ENCODE results near the gene CTNNA3. TPM values are rescaled to one million over a fixed set of nuclear protein-coding genes. Genes with fewer than 3 reads are reported as not detected.

Gene CTNNA3
- polyA plus RNA-seq, 1 donor: 4.3 TPM

DNA sequence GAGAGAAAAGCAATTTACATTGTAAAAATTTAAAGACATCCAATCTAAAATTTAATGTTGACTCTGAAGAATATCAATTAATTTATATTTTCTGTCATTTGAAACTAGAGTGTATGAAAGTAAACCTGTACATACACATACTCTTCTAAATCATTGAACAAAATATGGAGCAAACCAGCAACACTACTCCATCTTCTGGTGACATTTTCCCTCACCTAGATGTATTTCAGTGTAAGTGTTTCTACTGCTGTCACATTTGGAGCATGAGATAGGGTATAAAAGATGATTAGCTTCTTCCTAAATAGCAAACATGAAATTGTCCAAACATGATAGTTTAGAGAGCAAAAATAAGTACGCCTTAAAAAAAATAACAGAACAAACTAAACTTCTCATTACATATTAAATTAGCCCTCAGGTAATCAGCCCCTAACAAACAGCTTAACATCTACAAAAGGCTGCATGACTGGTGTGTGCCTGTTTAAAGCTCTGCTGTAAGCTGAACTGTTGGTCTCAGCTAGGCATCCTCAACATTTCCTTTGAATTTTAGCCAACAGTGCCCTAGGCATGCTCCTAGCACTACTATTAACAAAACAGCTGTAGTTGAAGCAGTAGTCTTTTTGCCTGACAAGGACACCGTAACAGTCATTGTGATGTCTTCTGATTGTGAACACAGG lies 189.8 kb downstream of the CTNNA3 start:
- no peak for DNase-seq

DNA sequence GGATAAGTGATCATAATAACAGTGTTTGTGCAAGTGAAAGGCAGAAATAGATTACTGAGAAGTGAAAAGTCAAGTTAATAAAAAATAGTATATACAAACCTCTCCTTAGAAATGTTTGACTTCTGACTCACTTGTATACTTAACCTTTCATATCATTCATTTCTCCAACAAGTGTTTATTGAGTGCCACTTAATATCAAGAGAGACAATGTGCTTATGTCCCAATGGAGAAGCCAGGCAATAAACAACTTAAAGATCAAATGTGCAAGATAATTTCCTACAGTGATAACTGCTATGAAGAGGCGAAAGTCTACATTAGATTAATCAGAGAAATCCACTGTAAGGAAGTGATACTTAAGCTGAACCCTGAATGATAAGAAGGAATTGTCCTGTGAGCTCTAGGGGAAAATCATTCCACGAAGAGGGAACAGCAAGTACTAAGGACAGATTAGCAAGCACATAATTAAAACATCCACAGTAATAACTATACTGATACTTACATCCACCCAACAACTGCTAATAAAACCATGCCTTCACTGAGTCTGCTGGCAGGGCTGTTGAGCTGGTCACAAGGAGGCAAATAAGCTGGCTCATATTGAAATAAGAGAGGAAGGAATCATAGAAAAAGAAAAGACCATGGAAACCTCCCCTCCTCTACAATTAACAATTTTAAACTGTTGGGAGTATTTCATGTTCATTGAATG lies 203.5 kb downstream of the CTNNA3 start:
- no peak for DNase-seq

DNA sequence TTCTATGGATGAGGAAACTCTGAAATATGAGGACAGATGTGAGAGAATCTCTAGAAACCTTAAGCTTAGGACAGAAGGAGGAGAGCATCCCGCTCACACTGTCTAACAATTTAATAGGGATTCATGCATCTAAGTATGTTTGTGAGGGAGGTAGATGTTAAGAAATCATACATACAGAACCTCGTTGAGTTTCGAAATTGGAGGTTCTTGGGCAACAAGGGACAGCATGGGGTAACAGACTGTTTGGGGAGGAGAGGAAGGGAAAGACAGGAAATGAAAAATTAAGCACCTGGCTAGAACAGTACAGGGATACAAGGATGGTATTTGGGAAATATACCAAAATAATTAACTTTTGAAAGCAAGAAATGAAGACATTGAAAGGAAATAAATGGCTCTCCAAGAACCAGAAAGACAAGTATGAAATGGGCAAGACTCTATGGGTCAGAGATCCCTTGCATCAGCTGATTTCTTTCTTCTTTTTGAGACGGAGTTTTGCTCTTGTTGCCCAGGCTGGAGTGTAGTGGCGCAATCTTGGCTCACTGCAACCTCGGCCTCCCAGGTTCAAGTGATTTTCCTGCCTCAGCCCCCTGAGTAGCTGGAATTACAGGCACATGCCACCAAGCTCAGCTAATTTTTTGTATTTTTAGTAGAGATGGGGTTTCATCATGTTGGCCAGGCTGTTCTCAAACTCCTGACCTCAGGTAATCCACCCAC lies 207.9 kb downstream of the CTNNA3 start:
- DNase-seq: no peak

DNA sequence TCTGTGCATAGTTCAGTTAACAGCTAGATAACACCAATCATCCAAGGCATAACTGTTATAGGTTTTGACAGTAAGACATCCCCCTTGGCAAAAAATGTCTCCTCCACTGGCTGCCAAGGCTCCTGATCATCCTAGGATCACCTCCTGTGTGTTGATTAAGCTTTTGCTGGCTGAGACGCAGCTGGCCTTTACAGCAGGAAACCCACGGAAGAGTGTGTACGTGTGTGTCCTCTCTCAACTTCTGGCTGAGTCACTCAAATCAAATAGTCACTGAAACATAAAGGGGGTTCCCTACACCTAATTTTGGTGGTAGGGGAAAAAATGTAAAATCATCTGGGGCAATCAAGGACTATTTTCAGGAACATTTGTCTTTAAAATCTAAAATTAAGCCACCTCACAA lies 208.8 kb downstream of the CTNNA3 start:
- no peak for DNase-seq

DNA sequence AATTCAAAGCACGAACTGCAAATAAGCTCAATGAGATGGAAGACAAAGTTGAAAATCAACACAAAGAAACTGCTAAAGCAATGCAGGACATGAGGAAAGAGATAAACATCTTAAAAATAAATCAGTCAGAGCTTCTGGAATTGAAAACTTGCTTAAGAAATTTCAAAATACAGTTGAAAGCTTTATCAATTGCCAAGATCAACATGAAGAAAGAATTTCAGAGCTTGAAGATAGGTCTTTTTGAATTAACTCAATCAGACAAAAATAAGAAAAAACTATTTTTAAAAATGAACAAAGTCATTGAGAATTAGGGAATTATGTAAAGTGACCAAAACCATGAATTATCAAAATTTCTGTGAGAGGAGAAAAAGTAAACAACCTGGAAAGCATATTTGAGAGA lies 218.1 kb downstream of the CTNNA3 start:
- DNase-seq: no peak

DNA sequence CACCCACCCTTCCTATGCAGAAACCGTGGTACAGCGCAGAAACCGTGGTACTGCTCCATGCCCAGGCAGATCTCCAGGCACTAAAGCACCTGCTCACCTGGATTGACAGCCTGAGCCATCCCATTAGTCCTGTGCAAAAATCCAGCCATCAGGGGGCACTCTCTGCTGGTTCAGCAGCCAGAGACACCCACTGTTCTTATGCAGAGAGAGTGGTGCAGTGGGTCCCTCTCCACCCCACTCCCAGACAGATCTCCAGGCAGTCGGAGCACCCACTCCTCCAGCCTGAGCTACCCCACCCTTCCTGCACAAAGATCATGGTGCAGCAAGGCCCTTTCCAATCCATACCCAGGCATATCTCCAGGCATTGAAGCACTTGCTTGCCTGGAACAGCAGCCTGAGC lies 219.8 kb downstream of the CTNNA3 start:
- DNase-seq: no peak

DNA sequence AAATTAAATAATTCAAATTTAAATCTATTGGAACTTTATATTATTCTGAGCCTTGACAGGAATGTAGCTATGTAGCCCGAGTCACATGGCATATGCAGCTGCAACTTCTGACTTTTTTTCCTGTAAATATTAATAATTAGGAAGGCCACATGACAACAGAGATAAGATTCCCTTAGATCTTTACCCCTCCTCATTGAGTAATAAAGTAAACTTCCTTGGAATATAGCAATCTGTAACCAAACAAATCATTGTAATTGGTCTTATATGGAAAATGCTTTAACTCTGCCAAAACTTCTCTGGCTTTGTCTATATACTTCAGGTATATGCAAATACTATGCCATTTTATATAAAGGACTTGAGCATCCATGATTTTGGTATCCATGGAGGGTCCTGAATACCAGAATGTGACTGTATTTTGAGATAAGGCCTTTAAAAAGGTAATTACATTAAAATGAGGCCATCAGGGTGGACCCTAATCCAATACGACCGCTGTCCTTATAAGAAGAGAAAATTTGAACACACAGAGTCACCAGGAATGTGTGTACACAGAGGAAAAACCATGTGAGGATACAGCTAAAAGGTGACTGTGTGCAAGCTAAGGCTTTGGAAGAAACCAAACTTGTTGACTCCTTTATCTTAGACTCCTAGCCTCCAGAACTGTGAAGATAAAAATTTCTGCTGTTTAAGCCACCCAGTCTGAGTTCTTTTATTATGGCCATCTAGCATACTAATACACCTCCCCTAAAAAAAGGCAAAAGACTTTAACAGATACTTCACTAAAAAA lies 222.0 kb downstream of the CTNNA3 start:
- no peak for DNase-seq

DNA sequence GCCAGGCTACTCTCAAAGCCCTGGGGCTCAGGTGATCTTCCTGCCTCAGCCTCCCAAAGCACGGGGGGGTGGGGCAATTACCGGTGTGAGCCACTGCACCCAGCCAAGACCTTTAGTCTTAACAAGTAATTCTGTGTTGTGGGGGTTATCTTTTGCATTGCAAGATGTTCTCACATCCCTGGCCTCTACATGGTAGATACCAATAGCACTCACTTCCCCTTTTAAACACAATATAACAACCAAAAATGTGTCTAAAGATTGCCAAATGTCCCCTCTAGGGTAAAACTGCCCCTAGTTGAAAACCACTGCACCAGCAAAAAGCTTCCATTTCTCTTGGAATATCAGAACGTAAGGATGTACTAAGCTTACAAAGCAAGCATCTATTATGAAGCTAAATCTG lies 225.0 kb downstream of the CTNNA3 start:
- no peak for DNase-seq

DNA sequence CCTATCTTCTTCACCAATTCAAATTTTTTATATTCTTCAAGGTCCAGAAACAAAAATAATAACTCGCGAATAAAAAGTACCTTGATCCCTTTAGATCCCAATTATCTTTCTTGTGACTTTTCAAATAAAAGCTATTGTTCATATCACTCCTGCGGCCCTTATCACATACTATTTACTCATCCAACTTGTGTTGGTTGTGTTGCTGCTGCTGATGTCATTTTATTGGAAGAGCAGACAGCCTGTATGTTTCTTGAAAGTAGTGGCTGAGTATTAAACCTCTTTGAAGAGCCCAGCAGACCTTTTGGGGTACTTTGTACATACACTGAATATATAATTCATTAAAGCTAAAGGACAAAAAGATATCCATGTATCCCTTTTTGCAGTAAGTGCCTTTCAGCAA lies 231.7 kb downstream of the CTNNA3 start:
- DNase-seq: no peak

DNA sequence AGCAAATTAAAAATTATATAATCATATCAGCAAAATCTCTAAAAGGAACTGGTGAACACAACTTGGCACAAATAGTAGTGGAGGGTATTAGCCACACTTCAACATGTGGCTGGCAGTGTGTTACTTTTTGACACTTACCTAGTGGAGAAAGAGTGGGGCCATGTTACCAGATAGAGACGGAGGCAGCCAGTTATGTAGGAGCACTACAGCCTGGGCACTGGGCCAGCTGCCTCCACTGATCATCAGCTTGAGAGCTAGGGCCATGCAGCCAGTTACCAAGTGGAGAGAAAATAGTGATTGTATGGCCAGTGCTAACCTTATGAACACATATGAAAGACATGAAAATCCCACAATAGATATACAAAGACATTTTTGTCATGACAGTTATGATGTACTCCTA lies 243.1 kb downstream of the CTNNA3 start:
- no peak for DNase-seq

DNA sequence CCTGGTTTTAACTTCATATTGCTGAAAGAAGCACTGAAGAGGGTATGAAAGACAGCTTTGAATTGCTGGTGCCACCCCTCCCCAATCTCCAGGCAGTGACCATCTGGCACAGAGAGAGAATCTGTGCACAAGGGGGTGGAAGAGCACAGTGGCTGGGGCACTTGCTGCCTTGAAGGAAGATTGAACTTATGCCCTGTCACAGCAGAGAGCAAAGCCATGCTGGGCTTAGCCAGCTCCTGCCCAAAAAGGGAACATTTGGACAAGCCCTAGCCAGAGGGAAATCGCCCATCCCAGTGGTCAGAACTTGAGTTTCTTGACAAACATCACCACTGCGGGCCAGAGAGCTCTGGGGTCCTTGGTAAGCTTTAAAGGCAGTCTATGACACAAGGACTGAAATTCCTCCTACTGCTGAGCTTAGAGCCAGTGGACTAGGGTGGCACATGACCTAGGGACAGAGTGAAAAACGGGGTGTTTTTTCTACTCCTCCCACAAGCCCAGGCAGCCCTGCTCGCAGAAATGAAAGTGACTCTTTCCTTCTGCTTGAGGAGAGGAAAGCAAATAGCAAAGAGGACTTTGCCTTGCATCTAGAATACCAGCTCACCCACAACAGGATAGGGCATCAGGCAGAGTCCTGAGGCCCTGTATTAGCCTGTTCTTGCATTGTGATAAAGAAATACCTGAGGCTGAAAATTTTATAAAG lies 257.2 kb downstream of the CTNNA3 start:
- no peak for DNase-seq

DNA sequence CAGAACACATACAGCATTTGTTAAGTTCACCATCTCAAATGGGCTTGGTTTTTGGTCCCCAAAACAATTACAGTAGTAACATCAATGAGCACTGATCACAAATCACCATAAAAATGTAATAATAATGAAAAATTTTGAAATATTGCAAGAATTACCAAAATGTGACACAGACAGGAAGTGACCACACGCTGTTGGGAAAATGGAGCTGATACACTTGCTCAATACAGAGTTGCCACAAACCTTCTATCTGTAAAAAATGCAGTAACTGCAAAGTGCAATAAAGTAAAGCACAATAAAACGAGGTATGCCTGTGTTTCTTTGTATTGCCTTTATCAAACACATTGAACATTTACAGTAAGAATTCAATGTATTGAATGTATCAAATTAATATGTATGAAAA lies 262.7 kb downstream of the CTNNA3 start:
- DNase-seq: no peak

DNA sequence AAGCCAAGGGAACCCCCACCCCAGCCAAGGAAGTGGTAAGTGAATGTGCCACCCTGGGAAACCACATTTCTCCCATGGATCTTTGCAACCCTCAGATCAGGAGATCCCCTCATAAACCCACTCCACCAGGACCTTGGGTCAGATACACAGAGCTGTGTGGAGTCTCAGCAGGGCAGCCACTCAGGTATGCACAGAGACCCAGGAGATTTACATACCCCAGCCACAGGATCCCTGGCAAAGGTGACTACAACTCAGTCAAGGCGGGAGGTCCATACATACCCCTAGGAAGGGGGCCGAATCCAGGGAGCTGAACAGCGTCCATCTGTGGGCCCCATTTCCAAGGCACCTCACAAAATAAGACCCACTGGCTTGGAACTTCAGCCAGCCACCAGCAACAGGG lies 293.4 kb downstream of the CTNNA3 start:
- no peak for DNase-seq

DNA sequence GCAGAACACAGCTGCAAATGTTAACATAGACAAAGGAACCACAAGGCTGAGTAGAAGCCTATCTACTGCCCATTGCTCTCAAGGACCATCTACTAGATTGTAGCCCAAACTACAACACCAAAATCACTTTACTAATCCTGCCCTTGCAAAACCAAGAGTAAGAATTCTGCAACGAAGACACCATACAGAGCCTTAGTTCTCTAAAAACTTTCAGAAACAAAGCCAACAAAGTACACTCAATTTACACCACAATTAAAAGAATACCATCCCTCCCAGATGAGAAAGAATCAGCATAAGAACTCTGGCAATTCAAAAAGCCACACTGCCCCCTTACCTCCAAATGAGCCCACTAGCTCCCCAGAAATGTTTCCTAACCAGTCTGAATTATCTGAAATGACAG lies 294.3 kb downstream of the CTNNA3 start:
- no peak for DNase-seq

DNA sequence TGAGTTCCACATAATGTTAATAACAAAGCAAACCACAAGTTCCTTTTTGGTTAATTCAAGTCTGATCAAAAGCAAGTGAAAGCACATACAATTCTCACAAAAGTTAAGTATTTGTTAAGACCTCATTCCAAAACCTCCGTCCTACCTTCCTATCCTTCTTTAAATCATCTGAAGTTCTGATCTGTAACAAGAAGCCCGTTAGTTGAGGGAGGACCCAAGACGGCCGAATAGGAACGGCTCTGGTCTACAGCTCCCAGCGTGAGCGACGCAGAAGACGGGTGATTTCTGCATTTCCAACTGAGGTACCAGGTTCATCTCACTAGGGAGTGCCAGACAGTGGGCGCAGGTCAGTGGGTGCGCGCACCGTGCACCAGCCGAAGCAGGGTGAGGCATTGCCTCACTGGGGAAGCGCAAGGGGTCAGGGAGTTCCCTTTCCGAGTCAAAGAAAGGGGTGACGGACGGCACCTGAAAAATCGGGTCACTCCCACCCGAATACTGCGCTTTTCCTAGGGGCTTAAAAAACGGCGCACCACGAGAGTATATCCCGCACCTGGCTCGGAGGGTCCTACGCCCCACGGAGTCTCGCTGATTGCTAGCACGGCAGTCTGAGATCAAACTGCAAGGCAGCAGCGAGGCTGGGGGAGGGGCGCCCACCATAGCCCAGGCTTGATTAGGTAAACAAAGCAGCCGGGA lies 309.0 kb downstream of the CTNNA3 start:
- DNase-seq: peak; percentile 4

DNA sequence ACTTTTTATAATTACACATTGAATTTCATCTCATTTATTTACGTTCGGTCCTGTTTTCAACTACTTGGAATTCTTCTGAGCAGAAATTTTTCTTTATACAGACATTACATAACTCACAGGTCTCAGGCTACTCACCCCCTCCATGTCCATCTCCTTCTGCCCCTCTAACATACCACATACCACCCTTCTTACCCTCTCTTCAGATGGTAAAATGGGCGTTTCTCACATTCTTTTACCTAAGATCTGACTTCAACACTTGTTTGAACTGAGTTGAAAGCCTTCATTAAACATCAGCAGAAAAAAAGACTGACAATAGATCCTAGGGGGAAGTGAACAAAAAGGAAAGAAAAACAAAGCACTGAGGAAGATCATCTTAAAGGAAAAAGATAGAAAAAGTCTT lies 309.7 kb downstream of the CTNNA3 start:
- DNase-seq: no peak

DNA sequence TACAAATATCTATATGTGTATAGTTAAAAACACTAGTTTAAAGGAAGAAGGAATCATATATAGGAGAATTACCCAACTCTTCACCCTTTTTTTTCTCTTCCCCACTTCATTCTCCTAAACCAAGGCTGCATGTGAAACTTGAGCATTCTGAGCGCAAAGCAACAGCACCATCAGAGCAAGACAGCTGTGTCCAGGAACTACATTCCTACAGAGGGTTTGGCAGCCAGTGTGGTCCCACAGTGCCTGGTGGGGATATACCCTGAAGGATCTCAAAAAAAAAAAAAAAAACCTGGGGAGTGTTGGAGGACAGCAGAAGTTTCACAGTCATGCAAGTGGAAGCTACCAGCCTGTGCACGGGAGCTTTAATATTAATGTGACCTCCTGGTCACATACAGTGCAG lies 310.4 kb downstream of the CTNNA3 start:
- no peak for DNase-seq

DNA sequence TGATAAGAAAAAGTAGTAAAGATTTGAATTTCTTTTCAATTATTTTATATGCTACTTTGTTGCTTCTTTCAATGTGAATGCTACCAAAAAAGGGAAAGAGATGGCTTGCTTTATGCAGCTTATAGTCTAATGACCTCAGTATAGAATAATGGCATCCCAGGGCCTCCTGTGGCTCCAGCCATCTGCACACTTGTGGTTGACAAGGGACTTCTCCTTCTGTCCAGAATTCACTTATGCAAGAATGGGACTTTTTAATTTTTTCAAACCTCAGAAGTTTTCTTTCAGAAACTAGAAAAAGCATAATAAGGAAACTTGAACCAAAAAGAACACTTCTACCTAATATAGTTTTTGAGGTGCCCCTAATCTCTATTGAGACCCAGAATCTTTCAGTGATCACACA lies 310.9 kb downstream of the CTNNA3 start:
- DNase-seq: no peak

DNA sequence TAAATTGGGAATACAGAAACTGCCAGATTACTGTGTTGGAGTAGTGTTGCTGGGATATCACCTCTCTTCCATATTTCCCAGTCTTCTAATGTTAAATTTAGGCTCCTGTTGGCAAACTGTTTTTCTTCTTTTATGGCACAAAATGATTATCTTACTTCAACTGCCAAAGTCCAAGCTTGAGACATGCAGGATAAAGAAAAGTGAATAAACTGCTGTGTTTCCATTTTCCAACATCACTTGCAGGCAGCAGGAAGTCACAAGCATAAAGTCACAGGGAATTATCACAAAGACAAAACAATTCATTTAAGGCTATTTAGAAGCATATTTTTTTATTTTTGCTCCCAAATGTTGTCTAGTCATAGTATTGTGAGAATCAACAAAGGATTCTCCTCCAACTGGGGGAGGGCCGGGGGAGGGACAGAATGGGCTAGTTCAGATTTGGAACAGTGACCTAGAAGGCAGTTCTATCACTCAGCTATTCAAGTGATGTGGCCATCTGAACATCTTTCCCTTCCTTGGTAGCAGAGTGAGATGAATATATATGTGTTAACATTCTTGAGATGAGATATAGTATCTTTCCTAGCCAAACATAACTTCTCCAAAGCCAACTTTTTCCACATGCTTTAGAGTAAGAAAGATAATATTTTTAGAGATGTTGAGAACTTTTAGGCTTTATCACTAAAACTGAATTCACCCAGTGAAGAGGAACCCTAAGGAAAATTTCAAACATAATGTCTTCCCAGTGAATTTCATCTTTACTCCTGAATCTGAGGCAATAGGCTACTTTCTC lies 364.7 kb downstream of the CTNNA3 start:
- no peak for DNase-seq
